IMR-90 (cell line): ENCODE data around the gene HOXB6. TPM values are rescaled to one million over a fixed set of nuclear protein-coding genes. Genes with fewer than 3 reads are reported as not detected.
A peak's percentile ranks its signal among the peaks of the same experiment; 100 is the strongest.

Experiments used
- ATAC-seq: fragments of 200-7000 bp; cut with Tn5 transposase; 2 replicates; pipeline ENCODE4 v1.9.1; 2020; ENCODE audit warnings: low read depth, mild to moderate bottlenecking, moderate library complexity
- BruUV-seq: library from RNA; stranded (reverse); fragments of 400-500 nt; replicated peaks from 2 replicates; lab custom pipeline; 2021; lab: Mats Ljungman, UMichigan
- CTCF ChIA-PET: fragments of 300-600 bp; formaldehyde crosslinking; extraction: SDS; loops from one replicate; lab custom pipeline; 2021; ENCODE audit warnings: antibody characterized with exemption; lab: Yijun Ruan, JAX
- POLR2A ChIA-PET: fragments of 300-600 bp; sonication (Branson Sonifier 250); formaldehyde crosslinking; loops from one replicate; lab custom pipeline; 2022; ENCODE audit warnings: antibody characterized with exemption; ENCODE audit not compliant: unreplicated experiment; lab: Charles Lee
- DNase-seq: peaks from one replicate; pipeline ENCODE4 v3.0.0; 2013
- H2AFZ ChIP-seq: replicated peaks from 2 replicates; pipeline ENCODE3; 2013; ENCODE audit warnings: low read length, mild to moderate bottlenecking; ENCODE audit not compliant: poor library complexity
- H2AK5ac ChIP-seq: 2 replicates; pipeline ENCODE4 v1.6.1; 2013; ENCODE audit warnings: low read depth, low read length, inconsistent platforms
- H2AK9ac ChIP-seq: replicated peaks from 2 replicates; pipeline ENCODE3; 2013; ENCODE audit warnings: mild to moderate bottlenecking, low read depth, low read length, moderate library complexity; ENCODE audit not compliant: poor library complexity
- H2BK120ac ChIP-seq: 2 replicates; pipeline ENCODE4 v1.6.1; 2013; ENCODE audit warnings: low read depth, low read length, inconsistent platforms
- H2BK15ac ChIP-seq: 3 replicates; pipeline ENCODE4 v1.6.1; 2013; ENCODE audit warnings: low read depth, low read length, inconsistent platforms
- H2BK20ac ChIP-seq: 2 replicates; pipeline ENCODE4 v1.6.1; 2013; ENCODE audit warnings: low read depth, mild to moderate bottlenecking, inconsistent platforms, low read length, moderate library complexity
- H2BK5ac ChIP-seq: 2 replicates; pipeline ENCODE4 v1.6.1; 2013; ENCODE audit warnings: mild to moderate bottlenecking, low read depth, low read length, inconsistent platforms; ENCODE audit not compliant: poor library complexity, severe bottlenecking
- H3K14ac ChIP-seq: replicated peaks from 2 replicates; pipeline ENCODE4 v1.6.1; 2013; ENCODE audit warnings: low read depth, low read length, inconsistent platforms
- H3K18ac ChIP-seq: 2 replicates; pipeline ENCODE4 v1.6.1; 2013; ENCODE audit warnings: low read depth, low read length, control low read depth
- H3K23ac ChIP-seq: 2 replicates; pipeline ENCODE4 v1.6.1; 2013; ENCODE audit warnings: low read depth, low read length, inconsistent platforms
- H3K27ac ChIP-seq: 2 replicates; pipeline ENCODE4 v1.5.1; 2013; ENCODE audit warnings: mild to moderate bottlenecking, control low read depth, low read length; ENCODE audit not compliant: insufficient read depth
- H3K27me3 ChIP-seq: 2 replicates; pipeline ENCODE4 v1.6.1; 2013; ENCODE audit warnings: low read length; ENCODE audit not compliant: control insufficient read depth, insufficient read depth
- H3K36me3 ChIP-seq: 2 replicates; pipeline ENCODE4 v1.6.1; 2013; ENCODE audit warnings: low read length, mixed read lengths; ENCODE audit not compliant: control insufficient read depth, insufficient read depth
- H3K4ac ChIP-seq: 2 replicates; pipeline ENCODE4 v1.6.1; 2013; ENCODE audit warnings: low read depth, low read length, inconsistent platforms
- H3K4me1 ChIP-seq: 2 replicates; pipeline ENCODE4 v1.6.1; 2013; ENCODE audit warnings: low read length, mixed read lengths; ENCODE audit not compliant: control insufficient read depth, insufficient read depth
- H3K4me2 ChIP-seq: 2 replicates; pipeline ENCODE4 v1.6.1; 2013; ENCODE audit warnings: low read depth, mild to moderate bottlenecking, control low read depth, low read length, moderate library complexity
- H3K4me3 ChIP-seq: 2 replicates; pipeline ENCODE4 v1.5.1; 2013; ENCODE audit warnings: low read depth, mild to moderate bottlenecking, control low read depth, low read length, moderate library complexity; ENCODE audit not compliant: insufficient read depth
- H3K56ac ChIP-seq: 2 replicates; pipeline ENCODE4 v1.6.1; 2013; ENCODE audit warnings: low read length, inconsistent platforms; ENCODE audit not compliant: insufficient read depth; ENCODE audit errors: extremely low read depth
- H3K79me1 ChIP-seq, 2 experiments: 2 replicates each; pipeline ENCODE4 v1.6.1; 2013; ENCODE audit warnings: low read length in 2 of 2, inconsistent platforms in 1 of 2, low read depth in 1 of 2
- H3K9ac ChIP-seq: 2 replicates; pipeline ENCODE4 v1.6.1; 2013; ENCODE audit warnings: low read depth, low read length, control low read depth
- H3K9me1 ChIP-seq: 2 replicates; pipeline ENCODE4 v1.6.1; 2013; ENCODE audit warnings: low read length, inconsistent platforms; ENCODE audit not compliant: insufficient read depth
- H3K9me3 ChIP-seq: 2 replicates; pipeline ENCODE4 v1.6.1; 2013; ENCODE audit warnings: low read length; ENCODE audit not compliant: control insufficient read depth, insufficient read depth
- H4K20me1 ChIP-seq: 2 replicates; pipeline ENCODE4 v1.6.1; 2013; ENCODE audit warnings: low read length, inconsistent platforms; ENCODE audit not compliant: insufficient read depth
- H4K5ac ChIP-seq: 2 replicates; pipeline ENCODE4 v1.6.1; 2013; ENCODE audit warnings: mild to moderate bottlenecking, low read depth, low read length, control low read depth
- H4K8ac ChIP-seq, 2 experiments: 2 replicates each; pipeline ENCODE4 v1.6.1; 2013; ENCODE audit warnings: low read depth in 2 of 2, low read length in 2 of 2, control low read depth in 1 of 2, inconsistent platforms in 1 of 2
- H4K91ac ChIP-seq: 2 replicates; pipeline ENCODE4 v1.6.1; 2013; ENCODE audit warnings: low read depth, low read length, inconsistent platforms; ENCODE audit not compliant: insufficient read depth
- BHLHE40 ChIP-seq: fragments of 150-350 bp; IDR thresholded peaks from 2 replicates; pipeline ENCODE4 v1.6.1; 2016; ENCODE audit warnings: mild to moderate bottlenecking, low read depth, low read length
- NFE2L2 ChIP-seq: fragments of 150-350 bp; IDR thresholded peaks from 2 replicates; pipeline ENCODE4 v1.6.1; 2016; ENCODE audit warnings: low read depth, mild to moderate bottlenecking, low read length
- WGBS, 2 experiments: methylation state at CpG; one replicate each; pipeline versions ENCODE4 v1.1.5 to v1.1.7; 2013; ENCODE audit warnings: missing lambda C conversion rate in 2 of 2; ENCODE audit not compliant: insufficient read length in 1 of 2; ENCODE audit errors: extremely low coverage in 2 of 2; 5-methylcytosine and 5-hydroxymethylcytosine counted together
- dilution Hi-C: fragments of 300-500 bp; cut with HindIII; formaldehyde crosslinking; loops from one replicate; pipeline ENCODE4 v1.14.3; 2018; ENCODE audit warnings: low sequenced_read_pairs; ENCODE audit not compliant: unreplicated experiment
- in situ Hi-C: fragments of 300-500 bp; cut with MboI; formaldehyde crosslinking; loops from 3 replicates; pipeline ENCODE4 v1.14.3; 2019; ENCODE audit warnings: low sequenced_read_pairs, inconsistent platforms, mixed read lengths
- intact Hi-C: fragments of 100-400 bp; cut with micrococcal nuclease; formaldehyde crosslinking; loops from 2 replicates; pipeline ENCODE4 v1.10.0; 2022
- polyA plus RNA-seq, 3 experiments: library from polyadenylated mRNA; depleted of rRNA; stranded (reverse); fragments of >200 nt; gene quantifications; 2 replicates each; pipeline ENCODE4 v1.2.3, GENCODE V29; 2012; ENCODE audit warnings: low replicate concordance in 1 of 3
- total RNA-seq: library from RNA; depleted of rRNA; stranded (reverse); fragments of >200 nt; gene quantifications from 2 replicates; pipeline ENCODE4 v1.2.3, GENCODE V29; 2012
- TF ChIP-seq, protein P1 (sequence below): fragments of 150-350 bp; IDR thresholded peaks from 2 replicates; pipeline ENCODE4 v1.6.1; 2017; ENCODE audit warnings: mild to moderate bottlenecking, antibody characterized with exemption, low read length, low read depth

The HOXB6 gene
- total and polyA plus RNA-seq, 2 of the 4 experiments (the other 2 are of a cell fraction): 11.1 to 42.2 TPM

- peaks cover 29% of the 10 kb centered on the region for H3K36me3 ChIP-seq
- H3K18ac ChIP-seq: peak overlapping the region; percentile 95
- H3K4me2 ChIP-seq: peak overlapping the region; percentile 84
- H3K79me1 ChIP-seq: peaks cover 4 to 25% of the 10 kb centered on the region in 2 experiments; a peak in 2 of 4 replicates
- dilution Hi-C loops: no loop called here
- TF ChIP-seq BHLHE40 (peak; percentile 70), NFE2L2 (no peak)
- TF ChIP-seq, protein P1, sequence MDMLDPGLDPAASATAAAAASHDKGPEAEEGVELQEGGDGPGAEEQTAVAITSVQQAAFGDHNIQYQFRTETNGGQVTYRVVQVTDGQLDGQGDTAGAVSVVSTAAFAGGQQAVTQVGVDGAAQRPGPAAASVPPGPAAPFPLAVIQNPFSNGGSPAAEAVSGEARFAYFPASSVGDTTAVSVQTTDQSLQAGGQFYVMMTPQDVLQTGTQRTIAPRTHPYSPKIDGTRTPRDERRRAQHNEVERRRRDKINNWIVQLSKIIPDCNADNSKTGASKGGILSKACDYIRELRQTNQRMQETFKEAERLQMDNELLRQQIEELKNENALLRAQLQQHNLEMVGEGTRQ: peak; percentile 93
- H3K4me1 ChIP-seq: peaks cover 40% of the 10 kb centered on the region
- H3K9me1 ChIP-seq: peaks cover 3% of the 10 kb centered on the region; the same call in 1 of the 2 replicates
- intact Hi-C loops: no loop called here
- CTCF ChIA-PET: interaction anchor here (0.6 kb wide), 1 partner anchor 13 kb away, joined by 4 read pairs; no protein-coding TSS in a partner anchor
- peak overlapping the region; percentile 81 for H2AK5ac ChIP-seq
- DNase-seq (peak; percentile 88), ATAC-seq (no peak)
- H3K27me3 ChIP-seq: no peaks in the 10 kb centered on the region
- peak overlapping the region; percentile 94 for H4K91ac ChIP-seq
- H3K23ac ChIP-seq: peak overlapping the region; percentile 100
- peak overlapping the region; percentile 90 for H4K5ac ChIP-seq
- H3K9ac ChIP-seq: peak overlapping the region; percentile 94
- H3K56ac ChIP-seq: peak overlapping the region; percentile 93
- POLR2A ChIA-PET: interaction anchor here (0.6 to 1.7 kb wide), 8 partner anchors 7 to 213 kb away, joined by 3 to 4 read pairs (median 4); partner anchors contain the start of gene HOXB4
- H2AFZ ChIP-seq: peak overlapping the region; percentile 54
- H2BK15ac ChIP-seq: peak overlapping the region; percentile 75; the same call in 1 of the 3 replicates
- in situ Hi-C loops: loop anchor here (10.0 kb wide), 1 partner anchor 193 kb away; no protein-coding TSS in a partner anchor
- peak overlapping the region; percentile 98 for H3K4ac ChIP-seq
- H3K9me3 ChIP-seq: no peaks in the 10 kb centered on the region
- H3K14ac ChIP-seq: peak overlapping the region; percentile 98
- no peaks in the 10 kb centered on the region for H4K20me1 ChIP-seq
- H3K4me3 ChIP-seq: peak overlapping the region; percentile 8; the same call in 1 of the 2 replicates
- H2AK9ac ChIP-seq: peak overlapping the region; percentile 85
- peak overlapping the region; percentile 77 to 80 for H4K8ac ChIP-seq
- peak overlapping the region; percentile 96 for H2BK5ac ChIP-seq
- H3K27ac ChIP-seq: peak overlapping the region; percentile 98
- H2BK120ac ChIP-seq: peak overlapping the region; percentile 87
- peak overlapping the region; percentile 35 for H2BK20ac ChIP-seq
- BruUV-seq: no TSS peak
- WGBS, 2 experiments: 11% methylated on average over 11 of the region's 24 CpGs; no CpG with 5 or more reads in 1 of the 2 experiments
Measured at GRCh38 chr17:48547808-48548522, 56.8 kb downstream of the HOXB6 start.
